NT2/D1 (cell line): ENCODE measurements around the gene PBX1.

Experiments used
- SUZ12 ChIP-seq: IDR thresholded peaks from 2 replicates; pipeline ENCODE4 v1.6.1; 2011; ENCODE audit not compliant: insufficient read length, insufficient read depth; ENCODE audit errors: extremely low read depth
- YY1 ChIP-seq: IDR thresholded peaks from 2 replicates; pipeline ENCODE4 v1.6.1; 2011; ENCODE audit not compliant: insufficient read length, insufficient read depth
- ZNF274 ChIP-seq: IDR thresholded peaks from 2 replicates; pipeline ENCODE4 v1.6.1; 2011; ENCODE audit warnings: mild to moderate bottlenecking, low read depth, low read length

DNA sequence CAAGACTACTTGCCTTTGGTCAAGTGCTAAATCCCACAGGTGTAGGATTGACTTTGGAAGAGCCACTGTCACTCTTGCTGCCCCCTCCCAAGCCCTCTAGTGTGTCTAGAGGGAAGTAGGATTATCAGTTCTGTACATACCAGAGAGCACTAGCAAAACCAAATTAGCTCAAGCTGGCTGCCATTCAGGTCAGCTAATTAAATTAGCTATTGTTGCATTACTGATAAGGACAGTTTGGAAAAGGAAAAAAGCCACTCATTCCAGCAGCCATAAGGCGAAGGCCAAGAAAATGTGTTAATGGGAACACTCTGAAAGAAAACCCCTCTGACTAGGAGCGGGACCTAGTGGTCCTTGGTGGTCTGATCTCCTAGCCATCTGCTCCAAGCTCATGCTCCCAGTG lies 321.7 kb downstream of the PBX1 start:
- TF ChIP-seq ZNF274 (no peak), SUZ12 (no peak), YY1 (no peak)
